ENCODE measurements around the gene RNF207. TPM values are rescaled to one million over a fixed set of nuclear protein-coding genes. Genes with fewer than 3 reads are reported as not detected.

Gene RNF207
- polyA plus RNA-seq, 1 of the 3 experiments (the other 2 are of a cell fraction) = 25.4 TPM

DNA sequence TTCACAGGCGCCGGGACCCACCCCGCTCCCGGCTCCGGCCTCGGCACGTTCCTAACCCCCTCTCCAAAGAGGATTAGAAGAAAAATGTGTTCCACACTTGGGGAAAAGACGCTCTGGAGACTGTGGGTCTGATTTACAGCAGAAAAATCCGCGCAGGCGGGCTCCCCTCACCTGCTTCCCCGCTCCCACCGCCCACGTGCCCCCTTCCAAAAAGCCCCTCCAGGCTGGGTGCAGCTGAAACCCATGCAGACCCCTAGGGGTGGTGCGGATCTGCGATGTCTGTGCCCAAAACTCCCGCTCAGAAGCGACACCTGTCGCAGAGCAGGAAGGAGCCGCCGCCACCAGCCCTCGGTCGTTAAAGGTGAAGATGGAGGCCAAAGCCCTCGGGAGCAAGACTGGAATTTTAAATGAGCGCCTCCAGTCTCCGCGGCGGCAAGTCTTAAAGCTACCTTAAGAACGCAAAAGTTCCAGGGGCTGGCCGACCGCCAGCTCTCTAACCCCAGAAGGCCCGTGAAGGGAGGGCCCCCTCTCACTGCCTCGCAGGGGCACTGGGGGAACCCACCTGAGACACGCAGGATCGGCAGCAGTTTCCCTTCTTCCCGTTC, 25.1 kb upstream of the RNF207 start:
- POLR2A ChIA-PET = no interaction called here
- CTCF ChIA-PET = interaction anchor here (0.7 to 6.0 kb wide), 9 partner anchors 9 to 146 kb away, joined by 3 to 52 read pairs (median 3); partner anchors contain the start of genes ICMT and RPL22
- Histone ChIP-seq H3K36me3 (replicated peaks in 1 of 2; ENCODE audit: control insufficient read depth in 1 of 2, insufficient read depth in 2 of 2, low read length in 1 of 2) (peaks cover 6 to 18% of the 10 kb centered on the region in 2 experiments), H3K9me2 (no peaks in the 10 kb centered on the region), H3K4me1 (ENCODE audit: control insufficient read depth in 1 of 2, insufficient read depth in 2 of 2, low read depth in 1 of 2, low read length in 1 of 2) (peaks cover 4 to 6% of the 10 kb centered on the region in 2 experiments; a peak in 2 of 4 replicates), H3K4me2 (no peak overlapping the region), H3K27me3 (ENCODE audit: insufficient read depth) (peaks cover 8% of the 10 kb centered on the region; the same call in 1 of the 2 replicates), H3K27ac (ENCODE audit: low read depth in 2 of 2, low read length in 1 of 2) (no peak overlapping the region), H4K20me1 (ENCODE audit: insufficient read depth) (peaks cover 23% of the 10 kb centered on the region), H3K79me2 (ENCODE audit: insufficient read depth) (no peaks in the 10 kb centered on the region), H3K4me3 (ENCODE audit: low read depth in 2 of 2, low read length in 1 of 2) (0 out of 4 replicates have a peak overlapping the region, but pooled peaks of 1 of the 2 experiments have one; percentile 45), H3K9ac (no peak overlapping the region), H2AFZ (ENCODE audit: low read depth) (no peak overlapping the region), H3K9me3 (no peaks in the 10 kb centered on the region), H3F3A (replicated peaks; ENCODE audit: insufficient read depth) (peaks cover 19% of the 10 kb centered on the region)
- 77% methylated on average over 15 of the region's 36 CpGs for WGBS (ENCODE audit: low lambda C conversion rate)
- TF ChIP-seq FOXJ3 (CRISPR knock-in tag; IDR thresholded peaks at IDR 0.05) (no peak), RFX5 (IDR thresholded peaks at IDR 0.05; ENCODE audit: low read length) (no peak), FOXM1 (IDR thresholded peaks at IDR 0.05; ENCODE audit: low read depth) (no peak), CHD2 (IDR thresholded peaks at IDR 0.05; ENCODE audit: low read length, partially characterized antibody) (no peak)
- TF ChIP-seq, protein P1, sequence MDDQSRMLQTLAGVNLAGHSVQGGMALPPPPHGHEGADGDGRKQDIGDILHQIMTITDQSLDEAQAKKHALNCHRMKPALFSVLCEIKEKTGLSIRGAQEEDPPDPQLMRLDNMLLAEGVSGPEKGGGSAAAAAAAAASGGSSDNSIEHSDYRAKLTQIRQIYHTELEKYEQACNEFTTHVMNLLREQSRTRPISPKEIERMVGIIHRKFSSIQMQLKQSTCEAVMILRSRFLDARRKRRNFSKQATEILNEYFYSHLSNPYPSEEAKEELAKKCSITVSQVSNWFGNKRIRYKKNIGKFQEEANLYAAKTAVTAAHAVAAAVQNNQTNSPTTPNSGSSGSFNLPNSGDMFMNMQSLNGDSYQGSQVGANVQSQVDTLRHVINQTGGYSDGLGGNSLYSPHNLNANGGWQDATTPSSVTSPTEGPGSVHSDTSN (IDR thresholded peaks at IDR 0.05) = no peak
- peak; percentile 20 for DNase-seq

DNA sequence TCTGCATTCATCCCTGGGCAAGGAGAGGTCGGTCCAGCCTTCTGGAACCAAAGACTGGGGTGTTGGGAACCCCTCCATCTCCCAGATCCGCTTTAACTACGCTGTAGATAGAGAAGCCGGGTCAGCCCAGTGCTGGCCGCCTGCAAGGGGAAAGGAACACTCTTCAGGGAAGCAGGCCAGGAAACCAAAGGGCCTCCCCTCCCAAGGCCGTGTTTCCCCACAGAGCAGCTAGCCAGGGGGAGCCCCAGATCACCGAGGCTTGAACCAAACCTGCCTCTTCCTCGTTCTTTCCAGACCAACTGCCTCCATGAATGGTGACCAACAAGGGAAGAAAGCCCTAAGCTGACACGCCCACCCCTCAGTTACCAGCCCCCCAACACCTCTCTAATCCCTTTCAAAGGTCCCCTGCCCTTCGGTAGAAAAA, 24.6 kb upstream of the RNF207 start:
- H3K4me1 ChIP-seq (ENCODE audit: control insufficient read depth in 1 of 2, insufficient read depth in 2 of 2, low read depth in 1 of 2, low read length in 1 of 2) = peaks cover 4 to 6% of the 10 kb centered on the region in 2 experiments; a peak in 2 of 4 replicates
- peaks cover 9 to 21% of the 10 kb centered on the region in 2 experiments for H3K36me3 ChIP-seq (replicated peaks in 1 of 2; ENCODE audit: control insufficient read depth in 1 of 2, insufficient read depth in 2 of 2, low read length in 1 of 2)
- no peaks in the 10 kb centered on the region for H3K9me3 ChIP-seq
- TF ChIP-seq, protein P2, sequence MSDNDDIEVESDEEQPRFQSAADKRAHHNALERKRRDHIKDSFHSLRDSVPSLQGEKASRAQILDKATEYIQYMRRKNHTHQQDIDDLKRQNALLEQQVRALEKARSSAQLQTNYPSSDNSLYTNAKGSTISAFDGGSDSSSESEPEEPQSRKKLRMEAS (IDR thresholded peaks at IDR 0.05; ENCODE audit: low read depth) = no peak
- no peak for TF ChIP-seq MXI1 (IDR thresholded peaks at IDR 0.05; ENCODE audit: low read depth, low read length)
- TF ChIP-seq, protein P3, sequence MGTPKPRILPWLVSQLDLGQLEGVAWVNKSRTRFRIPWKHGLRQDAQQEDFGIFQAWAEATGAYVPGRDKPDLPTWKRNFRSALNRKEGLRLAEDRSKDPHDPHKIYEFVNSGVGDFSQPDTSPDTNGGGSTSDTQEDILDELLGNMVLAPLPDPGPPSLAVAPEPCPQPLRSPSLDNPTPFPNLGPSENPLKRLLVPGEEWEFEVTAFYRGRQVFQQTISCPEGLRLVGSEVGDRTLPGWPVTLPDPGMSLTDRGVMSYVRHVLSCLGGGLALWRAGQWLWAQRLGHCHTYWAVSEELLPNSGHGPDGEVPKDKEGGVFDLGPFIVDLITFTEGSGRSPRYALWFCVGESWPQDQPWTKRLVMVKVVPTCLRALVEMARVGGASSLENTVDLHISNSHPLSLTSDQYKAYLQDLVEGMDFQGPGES (IDR thresholded peaks at IDR 0.05; ENCODE audit: low read depth, low read length) = no peak
- TF ChIP-seq YY1 (IDR thresholded peaks at IDR 0.05; ENCODE audit: low read depth) = no peak
- TF ChIP-seq, protein P4, sequence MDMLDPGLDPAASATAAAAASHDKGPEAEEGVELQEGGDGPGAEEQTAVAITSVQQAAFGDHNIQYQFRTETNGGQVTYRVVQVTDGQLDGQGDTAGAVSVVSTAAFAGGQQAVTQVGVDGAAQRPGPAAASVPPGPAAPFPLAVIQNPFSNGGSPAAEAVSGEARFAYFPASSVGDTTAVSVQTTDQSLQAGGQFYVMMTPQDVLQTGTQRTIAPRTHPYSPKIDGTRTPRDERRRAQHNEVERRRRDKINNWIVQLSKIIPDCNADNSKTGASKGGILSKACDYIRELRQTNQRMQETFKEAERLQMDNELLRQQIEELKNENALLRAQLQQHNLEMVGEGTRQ (IDR thresholded peaks at IDR 0.05; ENCODE audit: borderline replicate concordance, low read depth, low read length) = no peak
- TF ChIP-seq RFX5 (IDR thresholded peaks at IDR 0.05; ENCODE audit: low read length) = no peak
- TF ChIP-seq FOXM1 (IDR thresholded peaks at IDR 0.05; ENCODE audit: low read depth) = no peak
- no peak for TF ChIP-seq NRF1 (IDR thresholded peaks at IDR 0.05; ENCODE audit: low read depth, low read length)
- TF ChIP-seq, protein P1 (IDR thresholded peaks at IDR 0.05) = no peak
- no peak for TF ChIP-seq RXRA (IDR thresholded peaks at IDR 0.05; ENCODE audit: borderline replicate concordance, low read depth)
- no peak for TF ChIP-seq FOSL2 (IDR thresholded peaks at IDR 0.05; ENCODE audit: borderline replicate concordance, low read depth)
- no peak for TF ChIP-seq TCF12 (IDR thresholded peaks at IDR 0.05)
- TF ChIP-seq, protein P5, sequence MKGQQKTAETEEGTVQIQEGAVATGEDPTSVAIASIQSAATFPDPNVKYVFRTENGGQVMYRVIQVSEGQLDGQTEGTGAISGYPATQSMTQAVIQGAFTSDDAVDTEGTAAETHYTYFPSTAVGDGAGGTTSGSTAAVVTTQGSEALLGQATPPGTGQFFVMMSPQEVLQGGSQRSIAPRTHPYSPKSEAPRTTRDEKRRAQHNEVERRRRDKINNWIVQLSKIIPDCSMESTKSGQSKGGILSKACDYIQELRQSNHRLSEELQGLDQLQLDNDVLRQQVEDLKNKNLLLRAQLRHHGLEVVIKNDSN (IDR thresholded peaks at IDR 0.05; ENCODE audit: borderline replicate concordance, low read depth) = no peak
- TF ChIP-seq GATA2 (CRISPR knock-in tag; IDR thresholded peaks at IDR 0.05) = no peak
- H3K27ac ChIP-seq (ENCODE audit: low read depth in 2 of 2, low read length in 1 of 2) = no peak overlapping the region
- ChIA-PET POLR2A (no interaction called here), CTCF (interaction anchor here (0.7 to 6.0 kb wide), 12 partner anchors 9 to 227 kb away, joined by 3 to 52 read pairs (median 3); partner anchors contain the start of genes ICMT and RPL22)
- 86% methylated on average over 10 of the region's 10 CpGs for WGBS (ENCODE audit: low lambda C conversion rate)
- peaks cover 27% of the 10 kb centered on the region for H4K20me1 ChIP-seq (ENCODE audit: insufficient read depth)
- DNase-seq = peak; percentile 30
- H3K27me3 ChIP-seq (ENCODE audit: insufficient read depth) = peaks cover 8% of the 10 kb centered on the region; the same call in 1 of the 2 replicates
- no peaks in the 10 kb centered on the region for H3K79me2 ChIP-seq (ENCODE audit: insufficient read depth)
- no peak overlapping the region for H2AFZ ChIP-seq (ENCODE audit: low read depth)
- no peak overlapping the region for H3K9ac ChIP-seq
- H3K4me2 ChIP-seq = no peak overlapping the region
- H3K9me2 ChIP-seq = no peaks in the 10 kb centered on the region
- no peak overlapping the region for H3K4me3 ChIP-seq (ENCODE audit: low read depth in 2 of 2, low read length in 1 of 2)
- peaks cover 19% of the 10 kb centered on the region for H3F3A ChIP-seq (replicated peaks; ENCODE audit: insufficient read depth)

All from SK-N-SH (cell line).